ENCODE measurements around the gene CEP131.
"Not testable (repeated sequence)": the region's sequence is repeated elsewhere in the genome, so short reads cannot be mapped to it uniquely, and the experiment has no call there.

Gene CEP131

DNA sequence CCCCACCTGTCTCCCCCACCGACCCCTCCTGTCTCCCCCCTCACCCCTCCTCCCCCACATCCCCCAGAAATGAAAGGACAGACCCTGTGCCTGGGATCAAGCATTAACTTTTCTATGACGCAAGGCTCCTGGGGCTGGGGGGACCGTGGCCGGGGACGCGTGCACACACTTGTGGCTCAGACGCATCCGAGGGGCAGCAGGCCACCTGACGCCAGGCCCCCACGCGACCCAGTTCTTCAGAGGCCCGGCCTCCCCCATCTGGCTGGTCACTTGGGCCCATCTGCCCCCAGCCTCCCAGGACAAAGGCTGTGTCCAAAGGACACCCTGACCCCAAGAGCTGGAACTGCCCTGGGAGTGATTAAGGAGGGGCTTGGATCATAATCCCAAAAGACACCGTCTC, 71.5 kb downstream of the CEP131 start:
- DNase-seq (ENCODE audit: low read depth in 2 of 2), result no peak

DNA sequence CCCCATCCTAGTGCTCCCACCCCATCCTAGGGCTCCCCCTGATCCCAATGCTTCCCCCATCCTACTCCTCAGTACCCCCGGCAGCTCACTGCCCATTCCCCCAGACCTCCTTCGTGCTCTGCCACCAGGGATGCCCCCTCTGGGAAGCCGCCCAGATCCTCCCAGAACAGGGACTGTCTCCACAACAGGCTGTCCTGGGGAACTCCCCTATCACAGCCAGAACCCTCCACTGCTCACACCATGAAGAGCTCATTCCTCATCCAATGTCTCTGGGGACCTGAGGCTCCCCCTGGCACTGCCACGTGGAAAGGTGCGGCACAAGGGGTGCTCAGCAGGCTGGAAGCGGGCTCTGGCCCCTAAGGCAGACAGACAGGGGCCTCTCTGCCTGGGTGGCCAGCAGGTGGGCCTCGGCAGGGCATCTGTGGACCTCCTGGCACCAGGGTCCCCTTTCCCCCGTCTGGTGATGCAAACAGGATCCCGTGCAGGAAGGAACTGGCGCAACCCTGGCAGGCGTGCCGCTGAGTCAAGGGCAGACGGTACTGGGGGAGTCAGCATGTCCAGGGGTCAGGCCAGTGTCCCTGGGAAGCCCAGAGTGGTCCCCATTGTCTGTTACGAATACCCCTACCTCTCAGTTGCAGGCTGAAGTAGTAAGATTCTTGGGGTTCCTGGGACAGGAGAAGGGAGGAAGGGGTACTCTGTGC, 72.2 kb downstream of the CEP131 start:
- DNase-seq (ENCODE audit: low read depth in 2 of 2), result no peak

DNA sequence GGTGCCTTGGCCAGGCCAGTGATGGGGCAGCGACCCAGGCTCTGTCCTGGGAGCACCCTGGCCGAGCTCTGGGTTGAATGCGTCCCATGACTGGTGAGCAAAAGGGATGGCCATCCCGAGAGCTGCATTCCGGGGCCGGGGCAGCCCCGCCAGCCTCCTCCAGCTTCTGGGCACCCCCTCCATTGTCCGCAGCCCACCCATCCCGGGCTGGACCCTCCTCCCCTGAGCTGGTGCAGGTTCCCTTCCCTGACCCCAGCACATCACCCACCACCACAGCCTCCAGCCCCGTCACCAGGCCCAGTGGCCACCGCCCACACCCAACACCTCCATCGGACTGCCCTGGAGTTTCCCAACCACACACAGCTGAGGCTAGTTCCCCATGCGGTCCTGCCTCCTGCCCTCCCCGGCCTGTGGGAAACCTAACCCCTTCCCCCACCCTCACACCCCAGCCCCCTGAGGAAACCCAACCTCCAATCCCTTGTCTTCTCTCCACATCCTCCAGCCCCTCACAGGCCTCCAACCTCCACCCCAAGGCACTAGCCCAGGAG, 73.7 kb downstream of the CEP131 start:
- DNase-seq (ENCODE audit: low read depth in 2 of 2), result no peak

DNA sequence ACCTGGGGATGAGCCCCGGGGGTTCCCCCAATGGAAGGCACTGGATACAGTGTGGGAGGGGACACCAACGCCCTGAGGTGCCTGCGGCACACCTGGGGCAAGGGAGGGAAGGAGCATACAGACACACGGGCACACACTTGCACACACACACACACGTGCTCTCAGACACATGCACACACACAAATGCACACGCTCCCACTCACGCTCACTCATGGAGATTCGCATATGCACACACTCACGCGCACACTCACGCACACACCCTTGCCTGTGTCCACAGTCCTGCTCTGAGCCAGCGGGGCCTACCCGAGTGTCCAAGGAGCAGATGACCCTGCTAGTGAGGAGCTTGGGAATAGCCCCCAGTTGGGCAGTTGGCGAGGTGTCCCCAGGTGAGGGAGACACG, 74.2 kb downstream of the CEP131 start:
- DNase-seq (ENCODE audit: low read depth in 2 of 2), result no peak

DNA sequence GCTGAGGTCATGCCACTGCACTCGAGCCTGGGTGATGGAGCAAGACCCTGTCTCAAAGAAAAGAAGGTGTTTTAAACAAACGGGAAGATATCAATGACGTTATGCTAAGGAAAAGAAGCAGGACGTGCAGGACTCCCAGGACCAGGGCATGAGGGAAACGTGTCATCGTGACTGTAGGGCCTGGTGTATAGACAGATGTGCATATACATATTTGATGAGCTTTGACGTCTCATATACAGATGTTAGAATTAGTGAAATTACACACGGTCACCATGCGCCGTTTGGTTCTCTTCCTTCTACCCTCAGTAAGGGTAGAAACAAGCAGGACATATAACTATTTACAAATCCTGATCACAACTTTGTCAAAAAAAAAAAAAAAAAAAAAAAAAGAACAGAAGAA, 75.1 kb downstream of the CEP131 start:
- DNase-seq (ENCODE audit: low read depth in 2 of 2), result no peak

DNA sequence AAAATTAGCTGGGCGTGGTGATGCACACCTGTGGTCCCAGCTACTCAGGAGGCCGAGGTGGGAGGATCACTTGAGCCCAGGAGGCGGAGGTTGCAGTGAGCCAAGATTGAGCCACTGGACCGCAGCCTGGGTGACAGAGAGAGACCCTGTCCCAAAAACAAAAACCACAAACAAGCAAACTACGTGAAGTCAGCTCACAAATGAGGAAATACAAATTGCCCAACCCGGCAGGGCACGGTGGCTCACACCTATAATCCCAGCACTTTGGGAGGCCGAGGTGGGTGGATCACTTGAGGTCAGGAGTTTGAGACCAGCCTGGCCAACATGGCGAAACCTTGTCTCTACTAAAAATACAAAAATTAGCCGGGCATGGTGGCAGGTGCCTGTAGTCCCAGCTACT, 76.6 kb downstream of the CEP131 start:
- DNase-seq (ENCODE audit: low read depth in 2 of 2), result not testable (repeated sequence)

DNA sequence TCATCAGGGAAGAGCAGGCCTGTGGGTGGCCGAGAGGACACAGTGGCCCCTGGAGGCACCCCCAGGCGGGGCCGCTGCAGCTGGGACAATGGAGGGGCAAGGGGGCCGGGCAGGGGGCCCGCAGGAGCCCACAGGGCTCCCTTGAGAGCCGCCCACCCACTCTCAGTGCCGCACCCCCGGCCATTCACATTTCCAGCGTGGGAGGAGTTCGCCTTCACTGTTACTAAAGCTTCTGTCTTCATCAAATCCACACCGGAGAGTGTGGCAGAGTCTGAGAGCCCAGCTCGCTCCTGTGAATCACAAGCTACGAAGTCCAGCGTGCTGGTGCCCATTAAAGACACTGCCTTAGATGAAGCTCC, 78.4 kb downstream of the CEP131 start:
- DNase-seq (ENCODE audit: low read depth in 2 of 2), result no peak

DNA sequence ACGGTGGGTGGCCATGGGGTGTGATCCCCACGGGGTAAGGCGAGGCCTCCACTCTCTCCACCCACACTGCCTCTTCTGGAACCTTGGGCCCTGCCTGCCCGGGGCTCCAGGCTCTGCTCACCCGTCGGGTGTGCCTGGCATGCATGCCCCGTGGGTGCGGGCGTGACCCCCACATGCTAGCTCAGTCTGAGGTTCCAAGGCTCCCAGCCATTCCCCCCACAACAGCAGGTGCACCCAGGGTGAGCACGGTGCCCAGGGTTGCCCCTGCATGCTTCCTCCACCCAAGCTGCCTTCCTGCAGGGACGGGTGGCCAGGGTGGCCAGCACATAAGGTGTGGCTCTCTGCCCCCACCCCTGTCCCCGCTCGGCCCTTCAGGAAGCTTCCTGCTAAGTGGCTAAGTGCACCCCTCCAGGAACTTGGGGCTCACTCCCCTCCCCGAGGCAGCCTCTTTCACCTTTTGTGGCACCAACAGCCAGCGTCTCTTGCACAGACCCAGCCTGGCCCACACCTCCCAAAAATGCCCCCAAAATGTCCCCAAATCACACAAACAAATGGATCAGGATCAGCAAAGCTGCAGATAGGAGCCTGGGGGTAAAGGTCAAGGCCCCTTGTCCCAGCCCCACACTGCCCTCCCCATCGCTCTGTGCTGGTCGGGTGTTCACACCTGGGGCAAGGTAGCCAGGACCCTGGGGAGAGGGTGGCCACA, 78.9 kb downstream of the CEP131 start:
- DNase-seq (ENCODE audit: low read depth in 2 of 2), result no peak

DNA sequence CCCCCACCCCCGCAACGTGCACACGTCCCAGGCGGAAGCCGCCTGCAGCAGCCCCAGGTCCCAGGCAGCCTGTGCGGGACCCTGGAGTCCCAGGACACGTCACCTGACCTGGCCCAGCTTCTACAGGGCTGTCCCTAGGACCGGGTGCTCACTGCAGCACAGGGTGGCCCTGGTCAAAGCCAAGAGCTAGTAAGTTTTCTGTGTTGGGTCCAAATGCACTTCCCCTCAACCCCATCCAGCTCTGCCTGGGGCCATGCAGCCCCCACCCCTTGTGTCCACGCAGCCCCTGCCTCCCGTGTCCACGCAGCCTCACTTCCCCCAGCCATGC, 79.6 kb downstream of the CEP131 start:
- DNase-seq (ENCODE audit: low read depth in 2 of 2), result no peak

DNA sequence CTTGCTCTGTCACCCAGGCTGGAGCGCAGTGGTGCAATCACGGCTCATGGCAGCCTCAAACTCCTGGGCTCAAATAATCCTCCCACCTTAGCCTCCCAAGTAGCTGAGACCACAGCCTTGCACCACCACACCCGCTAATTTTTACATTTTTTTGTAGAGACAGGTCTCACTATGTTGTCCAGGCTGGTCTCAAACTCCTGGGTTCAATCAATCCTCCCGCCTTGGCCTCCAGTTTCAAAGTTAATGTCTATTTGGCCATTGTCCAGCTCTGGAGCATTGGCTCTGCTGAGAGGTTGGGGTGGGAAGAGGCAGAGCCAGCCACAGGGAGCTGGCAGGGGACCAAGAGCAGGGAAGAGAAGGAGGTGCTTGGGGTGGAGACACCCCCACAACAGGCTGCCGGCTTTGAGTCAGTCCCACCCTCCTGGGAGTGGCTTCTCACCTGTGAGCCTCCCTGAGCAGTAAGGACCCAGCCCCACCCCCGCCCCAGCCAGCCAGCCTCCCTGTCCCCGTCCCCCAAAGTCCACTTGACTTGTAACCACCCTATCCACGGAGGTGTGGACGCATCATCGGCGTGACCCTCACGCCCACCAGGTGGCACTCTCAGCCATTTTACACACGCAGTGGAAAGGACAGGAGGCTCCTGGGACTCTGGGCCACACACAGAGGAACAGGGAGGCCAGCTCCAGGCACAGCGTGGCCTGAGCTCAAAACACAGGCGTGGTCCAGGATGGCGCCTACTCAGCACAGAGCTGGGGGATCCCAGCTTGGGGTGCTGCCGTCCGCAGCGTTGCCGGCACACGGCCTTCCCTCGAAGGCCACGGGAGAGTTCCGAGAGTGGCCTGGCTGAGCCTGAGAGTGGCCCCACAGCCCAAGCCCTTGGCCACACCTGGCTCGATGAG, 80.2 kb downstream of the CEP131 start:
- DNase-seq (ENCODE audit: low read depth in 2 of 2), result peak; percentile 20 to 50

DNA sequence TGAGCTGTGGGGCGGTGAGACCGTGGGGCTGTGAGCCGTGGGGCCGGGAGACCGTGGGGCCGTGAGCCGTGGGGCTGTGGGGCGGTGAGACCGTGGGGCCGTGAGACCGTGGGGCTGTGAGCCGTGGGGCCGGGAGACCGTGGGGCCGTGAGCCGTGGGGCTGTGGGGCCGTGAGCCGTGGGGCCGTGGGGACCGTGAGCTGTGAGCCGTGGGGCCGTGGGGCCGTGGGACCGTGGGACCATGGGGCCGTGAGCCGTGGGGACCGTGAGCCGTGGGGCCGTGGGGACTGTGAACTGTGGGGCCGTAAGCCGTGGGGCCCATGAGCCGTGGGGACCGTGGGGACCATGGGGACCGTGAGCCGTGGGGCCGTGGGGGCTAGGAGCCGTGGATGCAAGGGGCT, 82.1 kb downstream of the CEP131 start:
- DNase-seq (ENCODE audit: low read depth in 2 of 2), result no peak

DNA sequence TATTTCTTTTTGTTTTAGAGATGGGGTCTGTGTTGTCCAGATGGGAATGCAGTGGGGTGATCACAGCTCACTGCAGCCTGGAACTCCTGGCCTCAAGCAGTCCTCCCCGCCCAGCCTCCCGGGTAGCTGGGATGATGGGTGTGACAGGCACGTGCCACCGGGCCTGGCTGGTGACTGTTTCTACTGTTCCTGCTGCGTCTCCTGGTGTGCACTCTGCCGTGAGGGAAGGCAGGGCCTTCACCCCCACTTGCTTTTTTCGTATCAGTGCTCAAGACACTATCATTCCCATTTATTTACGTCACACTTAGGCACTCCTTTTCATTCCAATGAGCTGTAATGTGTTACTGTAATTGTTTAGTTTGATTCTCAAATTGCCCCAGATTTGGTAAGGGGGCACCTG, 82.7 kb downstream of the CEP131 start:
- no peak for DNase-seq (ENCODE audit: low read depth in 2 of 2)
